Small intestine (tissue), 16 donors: ENCODE measurements around the gene ALKBH5. TPM values are rescaled to one million over a fixed set of nuclear protein-coding genes. Genes with fewer than 3 reads are reported as not detected.

ENCODE experiments used
- DNase-seq, 2 donors: peaks; one replicate each; pipeline versions ENCODE4 v3.0.0 to v3.0.0-alpha.2; 2013
- FAIRE-seq: peaks from 2 replicates; lab custom pipeline; 2012; peaks lifted over from hg19 to GRCh38; lab: Jason Lieb, UNC
- H3K27ac ChIP-seq, 3 donors: one replicate each; pipeline ENCODE4 v1.5.1; 2013; ENCODE audit warnings: low read length in 2 of 3, mild to moderate bottlenecking in 2 of 3, control low read depth in 1 of 3, inconsistent platforms in 1 of 3, low read depth in 1 of 3, moderate library complexity in 1 of 3
- H3K27me3 ChIP-seq, 3 donors: one replicate each; pipeline ENCODE4 v1.6.1; 2013; ENCODE audit warnings: low read length in 3 of 3, inconsistent platforms in 1 of 3; ENCODE audit not compliant: control insufficient read depth in 3 of 3, insufficient read depth in 3 of 3
- H3K36me3 ChIP-seq, 3 donors: one replicate each; pipeline ENCODE4 v1.6.1; 2013; ENCODE audit warnings: low read length in 3 of 3, inconsistent platforms in 1 of 3, low read depth in 1 of 3, mild to moderate bottlenecking in 1 of 3, moderate library complexity in 1 of 3; ENCODE audit not compliant: control insufficient read depth in 3 of 3, insufficient read depth in 2 of 3
- H3K4me1 ChIP-seq, 3 donors: one replicate each; pipeline ENCODE4 v1.6.1; 2013; ENCODE audit warnings: low read length in 2 of 3, inconsistent platforms in 1 of 3, low read depth in 1 of 3, mild to moderate bottlenecking in 1 of 3, moderate library complexity in 1 of 3; ENCODE audit not compliant: control insufficient read depth in 3 of 3, insufficient read depth in 2 of 3
- H3K4me3 ChIP-seq, 3 donors: one replicate each; pipeline ENCODE4 v1.5.1; 2013; ENCODE audit warnings: low read length in 3 of 3, control low read depth in 1 of 3, inconsistent platforms in 1 of 3, low read depth in 1 of 3, mild to moderate bottlenecking in 1 of 3, moderate library complexity in 1 of 3
- H3K9me3 ChIP-seq, 2 donors: one replicate each; pipeline ENCODE4 v1.6.1; 2013; ENCODE audit warnings: low read depth in 1 of 2, low read length in 1 of 2; ENCODE audit not compliant: control insufficient read depth in 2 of 2, insufficient read depth in 1 of 2
- WGBS, 3 donors: extraction: QIAGEN DNeasy Blood & Tissue Kit; methylation state at CpG; one replicate each; pipeline ENCODE4 v1.1.7; 2013; 5-methylcytosine and 5-hydroxymethylcytosine counted together
- long read RNA-seq, 10 donors: transcript quantifications; one replicate each; lab custom pipeline, GENCODE V29; 2026
- polyA plus RNA-seq, 4 donors: library from polyadenylated mRNA; stranded (reverse) in 3 of 4; unstranded in 1 of 4; fragments of 200-250 nt in 3 of 4; fragments of 120-200 nt in 1 of 4; gene quantifications; one replicate each; pipeline versions ENCODE4 v1.2.1 to v1.2.3, GENCODE V29; 2013
- donor health status: healthy with polysubstance abuse.
- donor health status: control.
- donor health status: control.
- donor health status: Bipolar disorder and iron deficiency.
- donor health status: healthy.

Gene ALKBH5
- polyA plus RNA-seq, result 10 to 100 TPM; 36.2 to 60.1 (median 40.6) TPM
- long read RNA-seq, donor 1, result 0 reads
- long read RNA-seq, donor 2, transcript ALKBH5-201 (4 exons, 2,748 nt), result major isoform, 5 of 13 reads
- long read RNA-seq, donor 2, partial matches to known transcripts, result 8 of 13 reads
- long read RNA-seq, donor 2, other reads (novel, unspliced or antisense), result 0 of 13 reads
- long read RNA-seq, donor 3, partial matches to known transcripts, result 9 of 13 reads
- long read RNA-seq, donor 3, other reads (novel, unspliced or antisense), result 0 of 13 reads
- long read RNA-seq, donor 4, result 0 reads
- long read RNA-seq, donor 5, partial matches to known transcripts, result 16 of 17 reads
- long read RNA-seq, donor 5, other reads (novel, unspliced or antisense), result 0 of 17 reads
- long read RNA-seq, donor 6, transcript ALKBH5-201 (4 exons, 2,748 nt), result major isoform, 7 of 13 reads
- long read RNA-seq, donor 6, partial matches to known transcripts, result 5 of 13 reads
- long read RNA-seq, donor 6, other reads (novel, unspliced or antisense), result 0 of 13 reads
- long read RNA-seq, donor 7, transcript ALKBH5-201 (4 exons, 2,748 nt), result major isoform, 33 of 107 reads
- long read RNA-seq, donor 7, partial matches to known transcripts, result 74 of 107 reads
- long read RNA-seq, donor 7, other reads (novel, unspliced or antisense), result 0 of 107 reads
- long read RNA-seq, donor 8, partial matches to known transcripts, result 0 of 2 reads
- long read RNA-seq, donor 8, other reads (novel, unspliced or antisense), result 0 of 2 reads
- long read RNA-seq, donor 9, result 0 reads
- long read RNA-seq, donor 10, transcript ALKBH5-201 (4 exons, 2,748 nt), result major isoform, 12 of 12 reads
- long read RNA-seq, donor 10, partial matches to known transcripts, result 0 of 12 reads
- long read RNA-seq, donor 10, other reads (novel, unspliced or antisense), result 0 of 12 reads

DNA sequence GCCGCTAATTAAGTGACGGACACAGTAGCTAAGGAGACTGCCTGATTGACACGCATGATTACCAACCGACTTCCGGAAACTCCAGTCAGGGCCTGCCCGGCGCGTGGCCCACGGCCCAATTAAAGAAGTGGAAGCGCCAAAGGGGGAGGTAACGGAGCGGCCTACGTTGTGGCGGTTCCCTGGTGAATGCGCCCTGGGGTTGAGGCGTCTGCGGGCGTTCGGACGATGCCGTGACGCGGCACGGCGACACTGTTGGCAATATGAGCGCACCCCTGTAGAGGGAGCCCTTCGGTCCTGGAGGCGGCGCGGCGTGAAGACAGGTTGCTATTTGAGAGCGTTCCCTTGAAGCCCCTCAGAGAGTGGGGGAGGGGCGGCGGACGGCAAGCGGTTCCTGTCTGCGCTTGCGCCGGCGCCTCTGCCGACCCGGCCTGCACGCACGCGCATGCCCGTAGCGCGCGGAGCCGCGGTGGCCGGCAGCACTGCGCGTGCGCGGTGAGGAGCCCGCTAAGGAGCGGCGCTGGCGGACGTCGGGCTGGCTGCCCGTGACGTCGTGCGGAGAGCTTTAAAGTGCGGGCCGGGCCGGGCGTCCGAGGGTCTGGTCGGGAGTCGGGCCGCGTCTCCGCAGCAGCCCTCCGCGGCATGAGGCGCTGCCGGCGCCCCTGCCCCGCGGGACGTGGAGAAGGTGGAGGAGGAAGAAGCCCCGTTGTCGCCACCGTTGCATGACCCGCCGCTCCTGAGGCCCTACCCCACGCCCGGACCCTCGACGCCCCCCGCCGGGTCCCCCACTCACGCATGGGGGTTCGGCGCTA is at the start of gene ALKBH5:
TSS of gene ALKBH5 (plus strand) at position 495 of the 809 bp plus-strand sequence. CDS start 416 bp downstream, outside the sequence.
- Histone ChIP-seq H3K4me3 (peak within 1 kb of the TSS; percentile 72 to 92 (median 75)), H3K36me3 (peaks cover 0 to 19% (median 0%) of the 10 kb centered on the region in 3 donors), H3K4me1 (peaks cover 8 to 33% (median 20%) of the 10 kb centered on the region in 3 donors), H3K27ac (peak within 1 kb of the TSS; percentile 93 to 98 (median 96)), H3K27me3 (no peaks in the 10 kb centered on the region), H3K9me3 (no peaks in the 10 kb centered on the region)
- DNase-seq (peak; percentile 99), FAIRE-seq (no peak)
- 0 to 1% (median 1%) methylated on average over 57 to 98 of the region's 98 CpGs for WGBS, 3 donors

GRCh38 chr17:18136357-18136756 is 47.3 kb upstream of the ALKBH5 start:
- Histone ChIP-seq H3K9me3 (no peaks in the 10 kb centered on the region), H3K27me3 (no peaks in the 10 kb centered on the region), H3K4me1 (peaks cover 0 to 6% (median 0%) of the 10 kb centered on the region in 3 donors), H3K4me3 (no peak overlapping the region), H3K27ac (no peak overlapping the region), H3K36me3 (no peaks in the 10 kb centered on the region)
- FAIRE-seq (no peak), DNase-seq (no peak)
- WGBS, 3 donors, result 70 to 80% (median 72%) methylated on average over 19 of the region's 19 CpGs

GRCh38 chr17:18138065-18138749 is 45.4 kb upstream of the ALKBH5 start:
- Histone ChIP-seq H3K36me3 (no peaks in the 10 kb centered on the region), H3K4me1 (peaks cover 0 to 6% (median 0%) of the 10 kb centered on the region in 3 donors), H3K9me3 (no peaks in the 10 kb centered on the region), H3K27me3 (no peaks in the 10 kb centered on the region), H3K27ac (no peak overlapping the region), H3K4me3 (no peak overlapping the region)
- no peak for FAIRE-seq
- 71 to 84% (median 80%) methylated on average over 7 to 8 of the region's 8 CpGs for WGBS, 3 donors
- no peak for DNase-seq

GRCh38 chr17:18139092-18139491 is 44.5 kb upstream of the ALKBH5 start:
- no peaks in the 10 kb centered on the region for H3K27me3 ChIP-seq
- peaks cover 0 to 6% (median 0%) of the 10 kb centered on the region in 3 donors for H3K4me1 ChIP-seq
- H3K27ac ChIP-seq, result no peak overlapping the region
- no peaks in the 10 kb centered on the region for H3K9me3 ChIP-seq
- no peaks in the 10 kb centered on the region for H3K36me3 ChIP-seq
- no peak for DNase-seq
- no peak overlapping the region for H3K4me3 ChIP-seq
- no peak for FAIRE-seq
- WGBS, 3 donors, result 95 to 97% (median 96%) methylated on average over 2 of the region's 2 CpGs

DNA sequence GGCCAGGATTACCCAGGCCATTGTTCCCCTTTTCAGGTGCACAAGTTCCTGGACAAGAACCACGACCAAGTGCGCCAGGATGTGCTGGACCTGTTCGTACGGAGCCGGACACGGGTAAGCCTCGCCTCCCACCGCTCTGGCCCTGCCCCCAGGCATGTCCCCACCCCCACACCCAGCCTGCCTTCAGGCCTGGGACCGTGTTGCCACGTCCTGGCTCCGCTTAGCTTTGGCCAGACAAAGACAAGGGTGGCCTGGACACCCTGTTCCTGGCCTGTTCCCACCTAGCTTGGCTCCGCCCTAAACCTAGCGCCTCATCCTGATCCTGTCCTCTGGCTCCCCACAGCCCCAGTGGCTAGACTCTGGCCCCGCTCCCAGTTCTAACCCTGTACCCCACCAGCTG is 44.1 kb upstream of the ALKBH5 start:
- no peak for DNase-seq
- WGBS, 3 donors, result 80 to 87% (median 85%) methylated on average over 12 to 14 of the region's 14 CpGs
- H3K4me1 ChIP-seq, result peaks cover 0 to 6% (median 0%) of the 10 kb centered on the region in 3 donors
- H3K27ac ChIP-seq, result no peak overlapping the region
- no peaks in the 10 kb centered on the region for H3K36me3 ChIP-seq
- FAIRE-seq, result no peak
- no peak overlapping the region for H3K4me3 ChIP-seq
- no peaks in the 10 kb centered on the region for H3K9me3 ChIP-seq
- no peaks in the 10 kb centered on the region for H3K27me3 ChIP-seq

DNA sequence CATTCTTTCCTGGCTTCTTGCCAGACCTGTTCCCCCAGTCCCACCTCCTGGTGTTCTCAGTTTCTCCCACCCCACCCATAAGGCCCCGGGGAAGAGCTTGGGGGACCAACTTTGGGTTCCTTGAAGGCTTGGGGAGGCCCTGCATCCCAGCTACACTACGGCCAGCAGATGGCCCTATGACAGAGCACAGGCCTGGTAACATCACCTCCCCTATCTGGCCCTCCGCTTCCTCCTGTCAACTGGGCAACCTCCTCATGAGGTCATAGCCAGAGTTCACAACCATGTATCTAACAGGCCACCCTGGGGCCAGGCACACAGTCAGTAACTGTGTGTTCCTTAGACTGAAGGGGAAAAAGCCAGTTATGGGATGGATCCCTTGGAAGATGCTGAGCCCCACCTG is 43.7 kb upstream of the ALKBH5 start:
- Histone ChIP-seq H3K4me1 (peaks cover 0 to 6% (median 0%) of the 10 kb centered on the region in 3 donors), H3K9me3 (no peaks in the 10 kb centered on the region), H3K36me3 (no peaks in the 10 kb centered on the region), H3K4me3 (no peak overlapping the region), H3K27me3 (no peaks in the 10 kb centered on the region), H3K27ac (no peak overlapping the region)
- FAIRE-seq, result no peak
- DNase-seq, result no peak
- WGBS, 3 donors, result 47 to 66% (median 65%) methylated on average over 3 of the region's 3 CpGs

DNA sequence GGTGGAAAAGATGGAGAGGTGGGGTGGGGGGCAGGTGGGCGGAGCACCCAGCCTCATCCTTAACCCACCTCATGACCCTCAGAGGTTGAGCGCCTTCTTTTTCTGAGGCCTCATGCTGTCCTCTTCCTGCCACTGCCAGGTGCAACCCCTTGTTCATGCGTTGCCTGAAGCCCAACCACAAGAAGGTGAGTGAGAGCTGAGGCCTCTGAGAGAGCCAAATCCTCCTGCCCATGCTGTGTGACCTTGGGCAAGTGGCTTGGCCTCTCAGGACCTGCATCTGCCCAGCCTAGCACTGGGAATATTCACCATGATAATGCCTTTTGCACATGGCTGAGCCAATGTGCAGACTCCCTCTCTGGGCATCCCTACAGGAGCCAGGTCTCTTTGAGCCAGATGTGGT is 43.0 kb upstream of the ALKBH5 start:
- H3K36me3 ChIP-seq, result no peaks in the 10 kb centered on the region
- no peaks in the 10 kb centered on the region for H3K9me3 ChIP-seq
- no peaks in the 10 kb centered on the region for H3K27me3 ChIP-seq
- DNase-seq (no peak), FAIRE-seq (no peak)
- H3K27ac ChIP-seq, result no peak overlapping the region
- WGBS, 3 donors, result 80 to 84% (median 81%) methylated on average over 3 of the region's 3 CpGs
- H3K4me1 ChIP-seq, result peaks cover 0 to 6% (median 0%) of the 10 kb centered on the region in 3 donors
- H3K4me3 ChIP-seq, result no peak overlapping the region
